Activated B cell treated with CpG ODN at 0.5 μM for 24 hours (primary cell): ENCODE measurements around the gene GPR135. TPM values are rescaled to one million over a fixed set of nuclear protein-coding genes. Genes with fewer than 3 reads are reported as not detected.

Source experiments
- ATAC-seq: fragments of 200-7000 bp; cut with Tn5 transposase; one replicate; pipeline ENCODE4 v1.10.0; 2021; ENCODE audit warnings: low read depth, mild to moderate bottlenecking, moderate library complexity
- CTCF ChIA-PET: fragments of 350-600 bp; sonication (Branson Sonifier 250); formaldehyde crosslinking; loops from one replicate; lab custom pipeline; 2021; ENCODE audit warnings: antibody characterized with exemption; lab: Charles Lee
- POLR2A ChIA-PET: fragments of 350-600 bp; sonication (Branson Sonifier 250); formaldehyde crosslinking; loops from one replicate; lab custom pipeline; 2021; ENCODE audit warnings: antibody characterized with exemption; lab: Charles Lee
- DNase-seq: peaks from one replicate; pipeline ENCODE4 v3.0.0; 2022
- H3K27ac Mint-ChIP-seq: one replicate; pipeline ENCODE4 v1.8.0; 2020; ENCODE audit warnings: mixed read lengths
- H3K27me3 Mint-ChIP-seq: one replicate; pipeline ENCODE4 v1.8.0; 2021; ENCODE audit warnings: mixed read lengths
- H3K36me3 Mint-ChIP-seq: one replicate; pipeline ENCODE4 v1.8.0; 2021; ENCODE audit warnings: low read depth, mixed read lengths
- H3K4me1 Mint-ChIP-seq: one replicate; pipeline ENCODE4 v1.8.0; 2021; ENCODE audit warnings: mixed read lengths
- H3K4me3 Mint-ChIP-seq: one replicate; pipeline ENCODE4 v1.8.0; 2020; ENCODE audit warnings: mild to moderate bottlenecking, mixed read lengths
- H3K9me3 Mint-ChIP-seq: one replicate; pipeline ENCODE4 v1.8.0; 2020; ENCODE audit warnings: mixed read lengths
- CTCF ChIP-seq: fragments of 200-600 bp; IDR thresholded peaks from one replicate; pipeline ENCODE4 v1.8.0; 2022; ENCODE audit warnings: antibody characterized with exemption, mild to moderate bottlenecking
- intact Hi-C: fragments of 100-400 bp; cut with micrococcal nuclease; formaldehyde crosslinking; loops from one replicate; pipeline ENCODE4 v1.15.1; 2024
- total RNA-seq: library from RNA; stranded (reverse); gene quantifications from 2 replicates; pipeline ENCODE4 v1.2.3, GENCODE V29; 2022

GPR135 gene
- total RNA-seq, 1 donor from 2014 or later = 1.5 TPM

DNA sequence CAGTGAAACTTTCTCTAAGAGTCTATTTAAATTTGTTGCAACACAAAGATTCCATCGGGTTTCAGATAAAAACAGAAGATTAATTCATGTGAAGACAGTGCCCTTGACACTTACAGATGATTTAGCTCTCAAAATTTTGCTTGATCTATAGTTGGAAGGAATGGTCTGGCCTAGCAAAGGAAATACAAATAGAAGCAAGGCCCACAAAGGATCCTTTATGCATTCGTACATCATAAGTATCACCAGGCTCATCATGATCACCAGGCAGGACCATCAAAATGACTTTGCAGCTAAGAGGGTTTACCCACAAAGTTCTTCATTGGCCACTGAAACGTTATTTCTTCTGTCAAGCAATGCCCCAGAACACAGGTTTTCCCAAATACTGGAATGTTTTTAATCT, 43.9 kb upstream of the GPR135 start:
- ATAC-seq = no peak
- peaks cover 6% of the 10 kb centered on the region for H3K36me3 Mint-ChIP-seq
- POLR2A ChIA-PET = no interaction called here
- CTCF ChIA-PET = interaction anchor here (1.1 to 1.8 kb wide), 2 partner anchors 67 to 675 kb away, joined by 3 to 5 read pairs; partner anchors contain the start of gene CCDC175
- peaks cover 3% of the 10 kb centered on the region for H3K27me3 Mint-ChIP-seq
- DNase-seq = no peak
- no peak overlapping the region for H3K27ac Mint-ChIP-seq
- no peaks in the 10 kb centered on the region for H3K9me3 Mint-ChIP-seq
- H3K4me3 Mint-ChIP-seq = no peak overlapping the region
- TF ChIP-seq CTCF = no peak
- H3K4me1 Mint-ChIP-seq = no peaks in the 10 kb centered on the region
- intact Hi-C loops = no loop called here

GRCh38 chr14:59507752-59508103, 42.5 kb upstream of the GPR135 start:
- no peak for TF ChIP-seq CTCF
- intact Hi-C loops = loop anchor here (1.0 kb wide), 2 partner anchors 69 to 677 kb away; partner anchors contain the start of gene CCDC175
- H3K36me3 Mint-ChIP-seq = peaks cover 15% of the 10 kb centered on the region
- H3K4me3 Mint-ChIP-seq = no peak overlapping the region
- no peak overlapping the region for H3K27ac Mint-ChIP-seq
- POLR2A ChIA-PET = no interaction called here
- H3K9me3 Mint-ChIP-seq = no peaks in the 10 kb centered on the region
- no peak for ATAC-seq
- CTCF ChIA-PET = interaction anchor here (1.0 to 1.4 kb wide), 4 partner anchors 69 to 677 kb away, joined by 3 to 6 read pairs (median 4); partner anchors contain the start of gene CCDC175
- H3K4me1 Mint-ChIP-seq = no peaks in the 10 kb centered on the region
- H3K27me3 Mint-ChIP-seq = peaks cover 3% of the 10 kb centered on the region
- no peak for DNase-seq

DNA sequence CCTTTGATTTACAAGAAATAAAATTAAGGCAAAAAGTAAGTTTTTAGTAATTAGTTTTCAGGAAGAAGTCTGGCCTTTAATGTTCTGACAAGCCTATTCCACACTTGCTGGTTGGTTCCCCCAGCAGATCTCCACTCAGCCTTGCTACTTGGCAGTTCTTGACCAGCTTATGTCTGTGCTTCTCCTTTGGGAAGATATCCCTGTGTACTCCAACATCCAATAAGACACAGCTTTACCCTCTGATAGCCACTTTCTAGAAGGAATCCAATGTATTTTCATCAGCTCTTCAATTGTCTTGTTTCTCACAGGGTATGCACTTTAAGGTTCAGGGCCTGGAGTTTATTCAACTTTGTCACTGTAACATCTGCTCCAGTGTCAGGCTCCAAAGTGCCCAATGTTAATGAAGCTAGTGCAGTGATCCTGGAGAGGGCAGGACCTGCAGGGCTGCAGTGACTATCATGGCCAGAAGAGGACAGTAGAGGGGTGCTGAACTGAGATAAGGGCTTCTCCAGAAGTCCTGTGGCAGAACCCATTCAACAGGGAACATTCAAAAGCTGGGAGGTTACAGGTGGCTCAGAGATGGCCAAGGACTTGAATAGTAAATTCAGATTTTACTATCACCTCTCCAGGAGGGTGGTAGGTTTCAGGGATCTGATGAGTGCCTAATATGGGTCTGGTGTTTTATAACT, 42.0 kb upstream of the GPR135 start:
- H3K9me3 Mint-ChIP-seq = no peaks in the 10 kb centered on the region
- intact Hi-C loops = loop anchor here (1.0 kb wide), 2 partner anchors 69 to 677 kb away; partner anchors contain the start of gene CCDC175
- peaks cover 19% of the 10 kb centered on the region for H3K36me3 Mint-ChIP-seq
- H3K27ac Mint-ChIP-seq = no peak overlapping the region
- ChIA-PET POLR2A (no interaction called here), CTCF (interaction anchor here (0.9 to 1.4 kb wide), 5 partner anchors 70 to 678 kb away, joined by 3 to 6 read pairs (median 3); partner anchors contain the start of gene CCDC175)
- no peak overlapping the region for H3K4me3 Mint-ChIP-seq
- H3K4me1 Mint-ChIP-seq = no peaks in the 10 kb centered on the region
- no peak for TF ChIP-seq CTCF
- peaks cover 3% of the 10 kb centered on the region for H3K27me3 Mint-ChIP-seq
- ATAC-seq (peak; percentile 70), DNase-seq (no peak)

DNA sequence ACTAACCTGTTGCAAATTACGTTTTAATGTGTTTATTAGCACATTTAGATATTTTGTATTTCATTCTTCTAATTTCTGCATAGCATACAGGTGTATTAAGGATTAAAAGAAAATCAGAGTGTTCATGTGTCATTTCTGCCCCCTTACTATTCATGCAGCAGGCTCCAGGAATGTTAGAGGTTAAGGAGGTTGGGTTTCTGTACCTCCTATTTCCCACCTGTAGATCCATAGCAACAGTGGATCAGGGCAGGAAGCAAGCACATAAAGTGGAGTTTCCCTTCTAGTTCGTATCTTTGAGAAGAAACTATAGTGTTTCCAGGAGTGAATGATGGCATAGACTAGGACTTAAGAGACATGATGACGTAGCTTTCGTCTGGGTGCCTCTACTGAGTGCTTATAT, 38.1 kb upstream of the GPR135 start:
- H3K36me3 Mint-ChIP-seq = peaks cover 33% of the 10 kb centered on the region
- no peaks in the 10 kb centered on the region for H3K27me3 Mint-ChIP-seq
- DNase-seq (no peak), ATAC-seq (no peak)
- intact Hi-C loops = no loop called here
- H3K4me1 Mint-ChIP-seq = no peaks in the 10 kb centered on the region
- no peak overlapping the region for H3K27ac Mint-ChIP-seq
- H3K4me3 Mint-ChIP-seq = no peak overlapping the region
- no peak for TF ChIP-seq CTCF
- ChIA-PET CTCF (no interaction called here), POLR2A (no interaction called here)
- H3K9me3 Mint-ChIP-seq = no peaks in the 10 kb centered on the region

GRCh38 chr14:59500732-59501131, 35.6 kb upstream of the GPR135 start:
- ChIA-PET POLR2A (no interaction called here), CTCF (interaction anchor here (1.4 kb wide), 1 partner anchor 11 kb away, joined by 4 read pairs; no protein-coding TSS in a partner anchor)
- H3K4me3 Mint-ChIP-seq = no peak overlapping the region
- no peaks in the 10 kb centered on the region for H3K27me3 Mint-ChIP-seq
- no peak for TF ChIP-seq CTCF
- H3K27ac Mint-ChIP-seq = no peak overlapping the region
- H3K36me3 Mint-ChIP-seq = peaks cover 49% of the 10 kb centered on the region
- DNase-seq = no peak
- ATAC-seq = no peak
- H3K9me3 Mint-ChIP-seq = no peaks in the 10 kb centered on the region
- no peaks in the 10 kb centered on the region for H3K4me1 Mint-ChIP-seq
- intact Hi-C loops = no loop called here
